C1 segment of cervical spinal cord (tissue), 14 donors: ENCODE data around the gene RASGEF1C.
A peak's percentile ranks its signal among the peaks of the same experiment; 100 is the strongest.
"Not testable (repeated sequence)": the region's sequence is repeated elsewhere in the genome, so short reads cannot be mapped to it uniquely, and the experiment has no call there.

Experiments
- DNase-seq, 14 donors: peaks; one replicate each; lab custom pipeline; 2025; lab: John Stamatoyannopoulos, UW

The RASGEF1C gene

GRCh38 chr5:180101451-180102105 lies 107.4 kb downstream of the RASGEF1C start:
- no peak for DNase-seq

- DNase-seq = no peak
Observed at GRCh38 chr5:180100621-180101450, 108.2 kb downstream of the RASGEF1C start.

GRCh38 chr5:180099733-180100611 lies 109.0 kb downstream of the RASGEF1C start:
- no peak for DNase-seq

GRCh38 chr5:180098991-180099732 lies 109.8 kb downstream of the RASGEF1C start:
- peak in 1 of 14 donors; percentile 65 for DNase-seq

GRCh38 chr5:180098526-180098925 lies 110.5 kb downstream of the RASGEF1C start:
- DNase-seq = no peak

GRCh38 chr5:180097926-180098325 lies 111.1 kb downstream of the RASGEF1C start:
- no peak for DNase-seq

- DNase-seq = no peak
Observed at GRCh38 chr5:180097163-180097894, 111.7 kb downstream of the RASGEF1C start.

GRCh38 chr5:180096616-180097015 lies 112.4 kb downstream of the RASGEF1C start:
- no peak for DNase-seq

- no peak for DNase-seq
Observed at GRCh38 chr5:180095545-180095944, 113.5 kb downstream of the RASGEF1C start.

- peak in 5 of 14 donors; percentile 10 to 34 (median 23) for DNase-seq
Observed at GRCh38 chr5:180093651-180094382, 115.2 kb downstream of the RASGEF1C start.

GRCh38 chr5:180093241-180093640 lies 115.8 kb downstream of the RASGEF1C start:
- no peak for DNase-seq

GRCh38 chr5:180090769-180091546 lies 118.1 kb downstream of the RASGEF1C start:
- peak in 6 of 14 donors; percentile 9 to 28 (median 18) for DNase-seq

GRCh38 chr5:180090098-180090768 lies 118.8 kb downstream of the RASGEF1C start:
- peak in 12 of 14 donors; percentile 32 to 77 (median 60) for DNase-seq

GRCh38 chr5:180089628-180090027 lies 119.4 kb downstream of the RASGEF1C start:
- not testable (repeated sequence) for DNase-seq

GRCh38 chr5:180088561-180088960 lies 120.5 kb downstream of the RASGEF1C start:
- DNase-seq = no peak

- DNase-seq = no peak
Observed at GRCh38 chr5:180086816-180087399, 122.1 kb downstream of the RASGEF1C start.

- peak in 6 of 14 donors; percentile 13 to 39 (median 24) for DNase-seq
Observed at GRCh38 chr5:180085837-180086236, 123.2 kb downstream of the RASGEF1C start.
